Coronary artery (tissue), 2 donors: Measurements from ENCODE around the gene SDHD.

Experiments
- DNase-seq: peaks from one replicate; pipeline ENCODE4 v3.0.0-alpha.2; 2017; ENCODE audit warnings: low spot score
- H3K27ac ChIP-seq, 2 donors: fragments of 200-600 bp; sonication (generic); one replicate each; pipeline ENCODE4 v1.5.1; 2016 to 2019
- H3K4me3 ChIP-seq: fragments of 200-600 bp; sonication (generic); 2 replicates; pipeline ENCODE4 v1.5.1; 2016; ENCODE audit warnings: mild to moderate bottlenecking, moderate library complexity
- CTCF ChIP-seq: fragments of 200-600 bp; sonication (generic); IDR thresholded peaks from one replicate; pipeline ENCODE4 v1.5.1; 2019; ENCODE audit warnings: antibody characterized with exemption

The SDHD gene

DNA sequence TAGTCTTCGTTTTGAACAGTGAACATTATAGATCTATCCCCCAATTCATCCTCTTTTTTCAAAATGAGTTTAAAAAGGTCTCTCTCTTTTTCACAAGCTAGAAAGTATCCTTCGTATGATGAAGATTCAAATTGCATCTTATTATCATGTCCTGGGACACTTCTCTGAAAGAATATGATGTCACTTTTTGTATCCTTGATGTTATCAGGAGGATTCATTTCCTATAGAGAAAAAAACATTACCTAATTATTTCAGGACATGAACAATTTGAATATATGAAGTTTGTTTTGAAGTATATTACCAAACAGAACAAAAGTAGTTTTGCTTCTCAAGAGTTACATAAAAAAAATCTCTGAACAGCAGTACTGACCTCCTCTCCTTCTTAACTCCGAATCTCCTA lies 56.9 kb downstream of the SDHD start:
- no peak for TF ChIP-seq CTCF
- Histone ChIP-seq H3K4me3 (no peak overlapping the region), H3K27ac (no peak overlapping the region)
- DNase-seq = no peak
